Measurements from ENCODE around the gene ADAMTSL1. TPM values are rescaled to one million over a fixed set of nuclear protein-coding genes. Genes with fewer than 3 reads are reported as not detected.

Gene ADAMTSL1
- total RNA-seq, 6 experiments from 2014 or later, result 0.73 to 2.1 (median 0.89) TPM

DNA sequence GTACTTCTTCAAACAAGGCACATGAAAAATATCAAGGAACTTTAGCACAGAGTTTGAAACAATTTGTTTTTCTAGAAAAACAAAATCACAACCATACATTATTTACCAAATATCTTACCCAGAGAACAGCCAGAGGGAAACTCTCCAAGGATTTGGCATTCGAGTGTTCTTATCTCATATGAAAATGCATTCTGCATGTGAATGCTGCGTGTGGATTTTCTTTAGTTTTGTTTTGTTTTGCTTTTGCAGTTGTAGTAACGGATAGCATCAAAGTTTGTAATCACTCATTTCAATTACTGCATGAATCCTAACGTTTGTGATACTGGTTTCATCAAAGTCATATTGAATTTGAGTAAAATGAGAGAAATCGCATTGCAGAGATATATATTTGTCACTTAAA is 28.0 kb downstream of the ADAMTSL1 start:
- no peak for DNase-seq
- Histone ChIP-seq H3K4me3 (no peak overlapping the region), H3K36me3 (no peaks in the 10 kb centered on the region), H3K27ac (no peak overlapping the region), H3K27me3 (no peaks in the 10 kb centered on the region), H3K9me3 (no peaks in the 10 kb centered on the region), H3K4me1 (no peaks in the 10 kb centered on the region)
- ATAC-seq, result no peak
- intact Hi-C loops (cut with DNase I), result no loop called here
- WGBS (ENCODE audit: insufficient coverage, low coverage, low lambda C conversion rate, missing lambda C conversion rate), result 59% methylated on average over 5 of the region's 5 CpGs
- TF ChIP-seq POLR2A (IDR thresholded peaks at IDR 0.05), result no peak
- TF ChIP-seq, protein P1, sequence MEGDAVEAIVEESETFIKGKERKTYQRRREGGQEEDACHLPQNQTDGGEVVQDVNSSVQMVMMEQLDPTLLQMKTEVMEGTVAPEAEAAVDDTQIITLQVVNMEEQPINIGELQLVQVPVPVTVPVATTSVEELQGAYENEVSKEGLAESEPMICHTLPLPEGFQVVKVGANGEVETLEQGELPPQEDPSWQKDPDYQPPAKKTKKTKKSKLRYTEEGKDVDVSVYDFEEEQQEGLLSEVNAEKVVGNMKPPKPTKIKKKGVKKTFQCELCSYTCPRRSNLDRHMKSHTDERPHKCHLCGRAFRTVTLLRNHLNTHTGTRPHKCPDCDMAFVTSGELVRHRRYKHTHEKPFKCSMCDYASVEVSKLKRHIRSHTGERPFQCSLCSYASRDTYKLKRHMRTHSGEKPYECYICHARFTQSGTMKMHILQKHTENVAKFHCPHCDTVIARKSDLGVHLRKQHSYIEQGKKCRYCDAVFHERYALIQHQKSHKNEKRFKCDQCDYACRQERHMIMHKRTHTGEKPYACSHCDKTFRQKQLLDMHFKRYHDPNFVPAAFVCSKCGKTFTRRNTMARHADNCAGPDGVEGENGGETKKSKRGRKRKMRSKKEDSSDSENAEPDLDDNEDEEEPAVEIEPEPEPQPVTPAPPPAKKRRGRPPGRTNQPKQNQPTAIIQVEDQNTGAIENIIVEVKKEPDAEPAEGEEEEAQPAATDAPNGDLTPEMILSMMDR (IDR thresholded peaks at IDR 0.05), result no peak

DNA sequence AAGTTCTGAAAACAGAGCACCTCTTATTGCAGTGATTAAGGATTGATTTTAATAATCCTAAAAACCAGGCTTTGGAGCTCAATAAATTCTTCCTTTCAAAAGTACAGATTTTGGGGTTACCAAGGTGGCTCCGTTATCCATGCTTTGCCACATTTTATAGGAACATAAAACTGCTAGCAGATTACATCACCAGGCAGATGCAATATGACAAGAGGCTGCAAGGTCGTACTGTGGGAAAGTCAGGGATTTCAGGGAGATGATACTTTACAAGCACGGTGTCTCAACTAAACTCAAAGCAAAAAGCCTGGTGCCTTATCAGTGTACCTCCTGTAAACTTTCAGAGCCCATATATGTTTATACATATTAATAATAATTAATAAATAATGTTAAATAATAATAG is 28.6 kb downstream of the ADAMTSL1 start:
- 50% methylated on average over 3 of the region's 3 CpGs for WGBS (ENCODE audit: insufficient coverage, low coverage, low lambda C conversion rate, missing lambda C conversion rate)
- intact Hi-C loops (cut with DNase I), result no loop called here
- no peak for ATAC-seq

DNA sequence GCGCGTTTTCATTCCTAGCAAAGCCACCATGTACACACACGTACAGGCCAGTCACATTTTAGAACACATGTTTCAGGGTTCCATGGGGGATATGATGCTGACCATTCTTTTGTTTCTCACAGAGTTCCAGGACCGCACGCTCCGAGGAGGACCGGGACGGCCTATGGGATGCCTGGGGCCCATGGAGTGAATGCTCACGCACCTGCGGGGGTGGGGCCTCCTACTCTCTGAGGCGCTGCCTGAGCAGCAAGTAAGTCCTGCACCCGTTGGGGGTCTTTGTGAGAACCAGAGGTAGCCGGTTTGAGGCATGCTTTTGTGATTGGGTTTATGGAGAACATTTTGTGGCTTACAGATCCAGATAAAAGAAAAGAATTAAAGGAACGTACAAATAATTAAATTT is 30.8 kb downstream of the ADAMTSL1 start:
- DNase-seq (no peak), ATAC-seq (no peak)
- Histone ChIP-seq H3K4me1 (no peaks in the 10 kb centered on the region), H3K27ac (no peak overlapping the region), H3K36me3 (no peaks in the 10 kb centered on the region), H3K9me3 (no peaks in the 10 kb centered on the region), H3K4me3 (no peak overlapping the region), H3K27me3 (no peaks in the 10 kb centered on the region)
- intact Hi-C loops (cut with DNase I), result no loop called here
- 78% methylated on average over 11 of the region's 14 CpGs for WGBS (ENCODE audit: insufficient coverage, low coverage, low lambda C conversion rate, missing lambda C conversion rate)
- TF ChIP-seq POLR2A (IDR thresholded peaks at IDR 0.05), result no peak
- TF ChIP-seq, protein P1 (IDR thresholded peaks at IDR 0.05), result no peak

More for the DNA sequence above, 28.6 kb downstream of the ADAMTSL1 start:
- no peak overlapping the region for H3K27ac ChIP-seq
- no peaks in the 10 kb centered on the region for H3K4me1 ChIP-seq
- H3K4me3 ChIP-seq, result no peak overlapping the region
- no peaks in the 10 kb centered on the region for H3K9me3 ChIP-seq
- no peaks in the 10 kb centered on the region for H3K27me3 ChIP-seq
- DNase-seq, result no peak
- no peaks in the 10 kb centered on the region for H3K36me3 ChIP-seq
- no peak for TF ChIP-seq POLR2A (IDR thresholded peaks at IDR 0.05)
- TF ChIP-seq, protein P1 (IDR thresholded peaks at IDR 0.05), result no peak

DNA sequence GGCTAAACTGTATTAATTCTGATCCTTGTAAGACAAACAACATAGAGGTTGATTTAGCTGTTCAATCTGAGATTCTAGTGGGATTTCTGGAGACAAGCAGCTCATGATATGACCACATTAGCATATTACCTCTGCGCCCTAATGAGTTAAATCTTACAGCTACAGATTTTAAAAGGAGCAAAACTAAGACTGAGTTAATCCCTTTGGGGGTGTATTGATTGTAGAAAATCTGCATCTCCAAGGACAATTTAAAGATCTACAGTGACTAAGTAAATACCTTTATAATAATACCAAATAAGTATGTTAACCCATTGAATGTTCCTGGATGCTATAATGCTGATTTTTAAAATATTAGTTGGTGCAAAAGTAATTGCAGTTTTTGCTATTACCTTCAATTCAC is 33.2 kb downstream of the ADAMTSL1 start:
- ATAC-seq (no peak), DNase-seq (no peak)
- no peaks in the 10 kb centered on the region for H3K4me1 ChIP-seq
- H3K27ac ChIP-seq, result no peak overlapping the region
- TF ChIP-seq POLR2A (IDR thresholded peaks at IDR 0.05), result no peak
- TF ChIP-seq, protein P1 (IDR thresholded peaks at IDR 0.05), result no peak
- WGBS (ENCODE audit: insufficient coverage, low coverage, low lambda C conversion rate, missing lambda C conversion rate), result 67% methylated on average over 1 of the region's 1 CpG
- no peaks in the 10 kb centered on the region for H3K9me3 ChIP-seq
- intact Hi-C loops (cut with DNase I), result no loop called here
- H3K4me3 ChIP-seq, result no peak overlapping the region
- H3K27me3 ChIP-seq, result no peaks in the 10 kb centered on the region
- no peaks in the 10 kb centered on the region for H3K36me3 ChIP-seq

DNA sequence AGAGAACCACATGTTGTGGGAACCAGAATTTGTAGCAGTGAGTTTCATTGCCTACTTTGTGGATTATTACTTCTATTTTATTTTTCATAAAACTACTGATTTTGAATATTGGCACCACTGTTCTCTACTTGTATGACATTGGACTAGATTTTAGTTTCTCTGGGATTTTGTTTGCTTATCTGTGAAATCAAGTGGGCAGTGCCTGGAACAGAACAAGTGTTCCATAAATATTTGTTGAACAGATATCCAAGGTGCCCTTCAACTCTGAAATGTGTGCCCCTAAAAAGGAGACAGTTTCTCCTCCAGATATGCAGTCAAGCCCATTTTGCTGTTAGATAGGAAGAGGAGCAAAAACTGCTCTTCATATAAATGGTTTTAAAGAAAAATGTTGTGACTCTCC is 42.6 kb downstream of the ADAMTSL1 start:
- Histone ChIP-seq H3K27me3 (no peaks in the 10 kb centered on the region), H3K4me1 (no peaks in the 10 kb centered on the region), H3K9me3 (no peaks in the 10 kb centered on the region), H3K27ac (no peak overlapping the region), H3K4me3 (no peak overlapping the region), H3K36me3 (no peaks in the 10 kb centered on the region)
- ATAC-seq (peak in 2 of 4 donors; percentile 55 to 59), DNase-seq (no peak)
- no peak for TF ChIP-seq POLR2A (IDR thresholded peaks at IDR 0.05)
- TF ChIP-seq, protein P1 (IDR thresholded peaks at IDR 0.05), result no peak
- intact Hi-C loops (cut with DNase I), result no loop called here

All from right lobe of liver (tissue), 6 donors.